PC-9 (cell line): ENCODE results near the gene DCLRE1C. TPM values are rescaled to one million over a fixed set of nuclear protein-coding genes. Genes with fewer than 3 reads are reported as not detected.

Experiments used
- BruUV-seq: library from RNA; stranded (reverse); fragments of 400-500 nt; replicated peaks from 2 replicates; lab custom pipeline; 2021; lab: Mats Ljungman, UMichigan
- CTCF ChIA-PET: fragments of 300-600 bp; sonication (Branson Sonifier 250); formaldehyde crosslinking; loops from one replicate; lab custom pipeline; 2022; ENCODE audit warnings: antibody characterized with exemption; lab: Charles Lee
- POLR2A ChIA-PET: fragments of 300-600 bp; sonication (Branson Sonifier 250); formaldehyde crosslinking; loops from one replicate; lab custom pipeline; 2022; ENCODE audit warnings: antibody characterized with exemption; ENCODE audit not compliant: unreplicated experiment; lab: Charles Lee
- DNase-seq, 2 experiments: peaks; one replicate each; pipeline versions ENCODE4 v3.0.0 to v3.0.0-alpha.2; 2015 to 2022; ENCODE audit warnings: mixed read lengths in 1 of 2
- H2AFZ ChIP-seq: fragments of 200-600 bp; sonication (generic); 2 replicates; pipeline ENCODE4 v1.8.1; 2017; ENCODE audit warnings: antibody characterized with exemption
- H3F3A ChIP-seq: fragments of 200-600 bp; sonication (generic); 2 replicates; pipeline ENCODE4 v1.8.1; 2017; ENCODE audit warnings: antibody characterized with exemption, mild to moderate bottlenecking, low read depth; ENCODE audit not compliant: insufficient read depth
- H3K27ac ChIP-seq: fragments of 200-600 bp; sonication (generic); 2 replicates; pipeline ENCODE4 v1.6.1; 2016; ENCODE audit warnings: mixed run types
- H3K27me3 ChIP-seq: fragments of 200-600 bp; sonication (generic); 2 replicates; pipeline ENCODE4 v1.6.1; 2016; ENCODE audit warnings: low read depth, mixed run types; ENCODE audit not compliant: insufficient read depth
- H3K36me3 ChIP-seq: fragments of 200-600 bp; sonication (generic); 2 replicates; pipeline ENCODE4 v1.6.1; 2016; ENCODE audit warnings: low read depth, mixed run types
- H3K4me1 ChIP-seq: fragments of 200-600 bp; sonication (generic); replicated peaks from 2 replicates; pipeline ENCODE4 v1.6.1; 2016; ENCODE audit warnings: mixed run types; ENCODE audit not compliant: insufficient read depth
- H3K4me2 ChIP-seq: fragments of 200-600 bp; sonication (generic); 2 replicates; pipeline ENCODE4 v1.6.1; 2017; ENCODE audit warnings: mixed run types
- H3K4me3 ChIP-seq: fragments of 200-600 bp; sonication (generic); 2 replicates; pipeline ENCODE4 v1.6.1; 2016; ENCODE audit warnings: mixed run types
- H3K79me2 ChIP-seq: fragments of 200-600 bp; sonication (generic); 2 replicates; pipeline ENCODE4 v1.6.1; 2017; ENCODE audit warnings: low read depth, mixed run types
- H3K9me2 ChIP-seq: fragments of 200-600 bp; sonication (generic); 2 replicates; pipeline ENCODE4 v1.8.1; 2017; ENCODE audit warnings: mild to moderate bottlenecking; ENCODE audit not compliant: insufficient read depth
- H3K9me3 ChIP-seq: fragments of 200-600 bp; sonication (generic); 2 replicates; pipeline ENCODE4 v1.8.1; 2016; ENCODE audit warnings: low read depth; ENCODE audit not compliant: insufficient read depth
- H4K20me1 ChIP-seq: fragments of 200-600 bp; sonication (generic); 2 replicates; pipeline ENCODE4 v1.8.1; 2017; ENCODE audit not compliant: insufficient read depth
- EZH2 ChIP-seq: fragments of 200-600 bp; sonication (generic); IDR thresholded peaks from 2 replicates; pipeline ENCODE4 v1.8.0; 2017; ENCODE audit warnings: antibody characterized with exemption, low read depth
- intact Hi-C: fragments of 100-400 bp; cut with micrococcal nuclease; formaldehyde crosslinking; loops from one replicate; pipeline ENCODE4 v1.10.0; 2022; ENCODE audit not compliant: unreplicated experiment
- total RNA-seq: library from RNA; stranded (reverse); gene quantifications from 2 replicates; pipeline ENCODE4 v1.2.3, GENCODE V29; 2021
- TF ChIP-seq, protein P1 (sequence below): fragments of 200-600 bp; sonication (generic); conservative IDR thresholded peaks from 2 replicates; pipeline ENCODE4 v1.6.1; 2017; ENCODE audit warnings: mixed run types, antibody characterized with exemption, mild to moderate bottlenecking, moderate library complexity

Gene DCLRE1C
- total RNA-seq, 1 experiment from 2014 or later, result 14.0 TPM

DNA sequence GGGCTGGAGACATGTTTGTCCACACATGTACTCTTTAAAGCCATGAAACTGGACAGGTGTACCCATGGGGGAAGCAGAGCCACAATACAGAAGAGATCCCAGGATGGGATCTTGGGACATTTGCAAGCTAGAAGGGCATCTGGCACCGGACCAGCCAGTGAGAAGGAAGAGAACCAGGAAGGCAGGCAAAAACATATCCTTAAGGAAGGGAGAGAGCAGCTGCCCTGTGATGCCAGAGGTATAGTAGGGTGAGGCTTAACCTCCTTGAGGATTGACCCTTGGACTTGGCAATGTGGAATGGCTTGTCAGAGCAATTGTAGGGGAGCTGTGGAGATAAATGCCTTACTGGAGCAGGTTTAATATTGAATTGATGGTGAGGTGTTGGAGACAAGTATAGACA lies 93.1 kb downstream of the DCLRE1C start:
- CTCF ChIA-PET, result no interaction called here
- H3F3A ChIP-seq, result no peaks in the 10 kb centered on the region
- no peaks in the 10 kb centered on the region for H3K9me2 ChIP-seq
- H3K27ac ChIP-seq, result no peak overlapping the region
- POLR2A ChIA-PET, result no interaction called here
- H2AFZ ChIP-seq, result no peak overlapping the region
- no TSS peak for BruUV-seq
- H3K9me3 ChIP-seq, result no peaks in the 10 kb centered on the region
- no peaks in the 10 kb centered on the region for H3K79me2 ChIP-seq
- TF ChIP-seq, protein P1, sequence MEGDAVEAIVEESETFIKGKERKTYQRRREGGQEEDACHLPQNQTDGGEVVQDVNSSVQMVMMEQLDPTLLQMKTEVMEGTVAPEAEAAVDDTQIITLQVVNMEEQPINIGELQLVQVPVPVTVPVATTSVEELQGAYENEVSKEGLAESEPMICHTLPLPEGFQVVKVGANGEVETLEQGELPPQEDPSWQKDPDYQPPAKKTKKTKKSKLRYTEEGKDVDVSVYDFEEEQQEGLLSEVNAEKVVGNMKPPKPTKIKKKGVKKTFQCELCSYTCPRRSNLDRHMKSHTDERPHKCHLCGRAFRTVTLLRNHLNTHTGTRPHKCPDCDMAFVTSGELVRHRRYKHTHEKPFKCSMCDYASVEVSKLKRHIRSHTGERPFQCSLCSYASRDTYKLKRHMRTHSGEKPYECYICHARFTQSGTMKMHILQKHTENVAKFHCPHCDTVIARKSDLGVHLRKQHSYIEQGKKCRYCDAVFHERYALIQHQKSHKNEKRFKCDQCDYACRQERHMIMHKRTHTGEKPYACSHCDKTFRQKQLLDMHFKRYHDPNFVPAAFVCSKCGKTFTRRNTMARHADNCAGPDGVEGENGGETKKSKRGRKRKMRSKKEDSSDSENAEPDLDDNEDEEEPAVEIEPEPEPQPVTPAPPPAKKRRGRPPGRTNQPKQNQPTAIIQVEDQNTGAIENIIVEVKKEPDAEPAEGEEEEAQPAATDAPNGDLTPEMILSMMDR, result no peak
- TF ChIP-seq EZH2, result no peak
- no peak overlapping the region for H3K4me3 ChIP-seq
- H4K20me1 ChIP-seq, result no peaks in the 10 kb centered on the region
- no peaks in the 10 kb centered on the region for H3K4me1 ChIP-seq
- intact Hi-C loops, result no loop called here
- no peak for DNase-seq
- H3K4me2 ChIP-seq, result no peak overlapping the region
- H3K36me3 ChIP-seq, result 0 out of 2 replicates have a peak, but pooled peaks cover 7% of the 10 kb centered on the region
- no peaks in the 10 kb centered on the region for H3K27me3 ChIP-seq

DNA sequence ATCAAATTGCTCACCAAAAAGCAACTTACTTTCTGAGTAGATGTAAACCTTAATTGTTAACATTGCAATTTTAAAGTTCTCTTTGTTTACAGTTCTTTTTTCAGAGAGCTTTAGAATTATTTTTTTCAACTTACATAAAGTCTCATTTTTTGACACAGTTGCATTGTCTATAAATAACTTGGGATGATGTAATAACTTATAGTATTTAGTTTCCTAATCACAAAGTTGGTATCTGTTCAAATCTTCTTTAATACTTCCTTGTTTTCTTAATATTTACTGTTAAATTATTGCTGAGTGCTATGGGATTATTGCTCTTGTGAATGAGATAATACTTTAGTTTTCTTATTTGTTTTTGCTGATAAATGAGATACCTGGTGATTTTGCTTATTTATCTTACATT lies 94.1 kb downstream of the DCLRE1C start:
- no peaks in the 10 kb centered on the region for H3F3A ChIP-seq
- ChIA-PET CTCF (no interaction called here), POLR2A (no interaction called here)
- no peak overlapping the region for H2AFZ ChIP-seq
- intact Hi-C loops, result no loop called here
- 0 out of 2 replicates have a peak overlapping the region, but pooled peaks have one; percentile 34 for H3K27ac ChIP-seq
- no peaks in the 10 kb centered on the region for H3K27me3 ChIP-seq
- H3K4me3 ChIP-seq, result no peak overlapping the region
- no peaks in the 10 kb centered on the region for H3K79me2 ChIP-seq
- H3K4me1 ChIP-seq, result no peaks in the 10 kb centered on the region
- H3K9me3 ChIP-seq, result no peaks in the 10 kb centered on the region
- no peak overlapping the region for H3K4me2 ChIP-seq
- DNase-seq, result no peak
- TF ChIP-seq, protein P1, result no peak
- TF ChIP-seq EZH2, result no peak
- H3K36me3 ChIP-seq, result 0 out of 2 replicates have a peak, but pooled peaks cover 7% of the 10 kb centered on the region
- BruUV-seq, result no TSS peak
- H3K9me2 ChIP-seq, result no peaks in the 10 kb centered on the region
- no peaks in the 10 kb centered on the region for H4K20me1 ChIP-seq

DNA sequence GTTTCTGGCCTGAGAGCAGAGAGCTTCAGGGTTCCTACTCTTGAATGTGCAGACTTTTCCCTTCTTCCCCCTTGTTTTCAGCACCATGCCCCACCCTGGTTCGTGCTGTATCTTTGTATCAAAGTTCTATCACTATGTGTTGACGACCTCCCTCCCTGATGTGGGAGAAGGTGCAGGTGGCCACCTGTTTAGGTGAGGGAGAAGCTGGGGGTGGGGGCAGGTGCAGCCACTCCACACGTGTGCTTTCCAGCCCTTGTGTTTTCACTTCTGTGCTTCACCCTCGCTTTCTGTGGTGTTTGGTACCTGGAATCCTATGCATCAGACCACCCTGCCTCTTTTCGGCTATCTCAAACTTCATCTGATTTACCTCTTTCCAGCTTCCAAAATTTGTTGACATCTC lies 94.9 kb downstream of the DCLRE1C start:
- TF ChIP-seq, protein P1, result no peak
- BruUV-seq, result no TSS peak
- no peaks in the 10 kb centered on the region for H3K4me1 ChIP-seq
- H3K79me2 ChIP-seq, result no peaks in the 10 kb centered on the region
- no peaks in the 10 kb centered on the region for H3K9me3 ChIP-seq
- ChIA-PET POLR2A (no interaction called here), CTCF (no interaction called here)
- H4K20me1 ChIP-seq, result no peaks in the 10 kb centered on the region
- H3K27me3 ChIP-seq, result no peaks in the 10 kb centered on the region
- H3K9me2 ChIP-seq, result no peaks in the 10 kb centered on the region
- no peak for DNase-seq
- H2AFZ ChIP-seq, result no peak overlapping the region
- 0 out of 2 replicates have a peak, but pooled peaks cover 7% of the 10 kb centered on the region for H3K36me3 ChIP-seq
- intact Hi-C loops, result no loop called here
- H3K27ac ChIP-seq, result no peak overlapping the region
- no peak overlapping the region for H3K4me3 ChIP-seq
- H3K4me2 ChIP-seq, result no peak overlapping the region
- H3F3A ChIP-seq, result no peaks in the 10 kb centered on the region
